Measurements from ENCODE around the gene CCDC142.
A peak's percentile ranks its signal among the peaks of the same experiment; 100 is the strongest.
"Not testable (repeated sequence)": the region's sequence is repeated elsewhere in the genome, so short reads cannot be mapped to it uniquely, and the experiment has no call there.

Gene CCDC142

GRCh38 chr2:74499267-74499939, 16.6 kb upstream of the CCDC142 start, which contains the start of gene LBX2:
LBX2 (minus strand) TSS chr2:74499603; CDS start chr2:74499537, 66 bp downstream.
- DNase-seq = no peak

- DNase-seq = no peak
Measured at GRCh38 chr2:74498500-74499266, 15.9 kb upstream of the CCDC142 start.

GRCh38 chr2:74497777-74498499, 15.1 kb upstream of the CCDC142 start:
- DNase-seq = no peak

- DNase-seq = no peak
Measured at GRCh38 chr2:74496997-74497776, 14.4 kb upstream of the CCDC142 start.

- DNase-seq = no peak
Measured at GRCh38 chr2:74495440-74495839, 12.6 kb upstream of the CCDC142 start.

- no peak for DNase-seq
Measured at GRCh38 chr2:74493546-74493945, 10.7 kb upstream of the CCDC142 start.

GRCh38 chr2:74491648-74492544, 9.1 kb upstream of the CCDC142 start:
- no peak for DNase-seq

GRCh38 chr2:74489906-74490305, 7.1 kb upstream of the CCDC142 start:
- DNase-seq = no peak

GRCh38 chr2:74488643-74489481, 6.1 kb upstream of the CCDC142 start:
- DNase-seq = no peak

GRCh38 chr2:74486141-74486540, 3.3 kb upstream of the CCDC142 start:
- no peak for DNase-seq

- DNase-seq = not testable (repeated sequence)
Measured at GRCh38 chr2:74483675-74484164, 922 bp upstream of the CCDC142 start.

- no peak for DNase-seq
Measured at GRCh38 chr2:74481961-74482800, 617 bp downstream of the CCDC142 start.

GRCh38 chr2:74481431-74481830, 1.4 kb downstream of the CCDC142 start:
- no peak for DNase-seq

GRCh38 chr2:74474899-74475298, 7.9 kb downstream of the CCDC142 start:
- no peak for DNase-seq

- no peak for DNase-seq
Measured at GRCh38 chr2:74474481-74474880, 8.3 kb downstream of the CCDC142 start.

GRCh38 chr2:74472945-74473258, 9.9 kb downstream of the CCDC142 start:
- DNase-seq = no peak

GRCh38 chr2:74472086-74472944, 10.5 kb downstream of the CCDC142 start, which contains the start of gene MRPL53:
MRPL53 (minus strand) TSS chr2:74472680; CDS start chr2:74472660, 20 bp downstream.
- peak; percentile 95 for DNase-seq

GRCh38 chr2:74471332-74472065, 11.3 kb downstream of the CCDC142 start:
- DNase-seq = no peak

Data from fibroblast of skin of scalp (primary cell).